GM19467 (cell line): ENCODE measurements around the gene RAB9B.
"Not testable (repeated sequence)": the region's sequence is repeated elsewhere in the genome, so short reads cannot be mapped to it uniquely, and the experiment has no call there.

ENCODE experiments used
- ATAC-seq: cut with Tn5 transposase; IDR thresholded peaks from one replicate; pipeline ENCODE4 v1.9.1; 2021; ENCODE audit warnings: mild to moderate bottlenecking, moderate library complexity; ENCODE audit not compliant: unreplicated experiment

The RAB9B gene, protein sequence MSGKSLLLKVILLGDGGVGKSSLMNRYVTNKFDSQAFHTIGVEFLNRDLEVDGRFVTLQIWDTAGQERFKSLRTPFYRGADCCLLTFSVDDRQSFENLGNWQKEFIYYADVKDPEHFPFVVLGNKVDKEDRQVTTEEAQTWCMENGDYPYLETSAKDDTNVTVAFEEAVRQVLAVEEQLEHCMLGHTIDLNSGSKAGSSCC

DNA sequence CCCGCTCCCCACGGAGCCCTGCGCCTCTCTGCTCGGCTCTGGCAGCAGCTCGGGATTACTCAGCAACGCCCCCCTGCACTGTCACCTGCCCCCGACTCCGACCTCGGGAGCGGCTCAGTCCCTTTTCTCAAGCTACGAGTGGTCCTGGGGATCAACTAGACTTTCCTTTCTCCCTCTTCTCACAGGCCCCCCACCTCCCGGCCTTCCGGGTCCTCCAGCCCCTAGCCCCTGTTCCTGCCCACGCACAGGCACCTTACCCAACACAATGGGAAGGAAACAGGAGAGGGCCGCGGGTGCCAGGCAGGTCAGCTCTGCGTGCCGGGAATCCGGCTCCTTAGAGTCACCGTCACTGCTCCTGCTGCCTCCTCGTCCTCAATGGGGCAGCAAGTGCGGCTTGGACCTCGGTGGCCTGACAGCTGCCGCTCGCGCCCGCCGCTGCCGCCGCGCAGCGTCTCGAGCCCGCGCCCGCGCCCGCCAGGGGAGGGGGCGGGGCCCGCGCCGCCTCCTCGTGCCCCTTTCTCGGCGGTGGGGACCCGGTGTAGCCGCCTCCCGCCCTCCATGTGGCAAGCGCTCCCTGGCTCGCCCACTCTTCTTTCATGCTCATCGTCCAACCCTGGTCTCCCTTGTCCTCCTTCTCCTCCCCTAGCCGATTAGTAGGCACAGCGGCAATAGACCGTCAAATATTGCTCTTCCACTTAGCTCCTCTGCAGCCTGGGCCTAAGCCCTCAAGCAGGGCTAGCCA is at the start of gene RAB9B:
RAB9B (minus strand) TSS at position 455 of the 742 bp plus-strand sequence. CDS start 6,473 bp downstream, outside the sequence.
- peak; percentile 79 for ATAC-seq

DNA sequence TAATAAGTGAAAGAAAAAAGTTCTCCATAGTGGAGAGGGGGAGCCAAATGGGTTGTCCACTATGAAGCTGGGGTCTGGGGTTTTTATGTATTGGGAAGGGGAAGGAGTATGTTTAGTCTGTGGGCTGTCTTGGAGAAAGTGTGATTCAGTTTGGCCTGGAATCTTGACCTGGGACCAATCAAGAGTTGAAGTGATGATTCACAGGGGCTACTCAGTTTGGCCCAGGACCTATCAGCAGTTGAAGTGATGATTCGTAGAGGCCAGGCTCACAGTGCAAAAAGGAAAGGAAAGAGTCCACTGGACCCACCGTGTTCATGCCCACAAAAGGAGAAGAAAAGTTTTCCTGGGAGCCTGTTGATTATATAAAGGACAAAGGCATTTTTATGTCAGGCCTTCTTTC is 47.3 kb upstream of the RAB9B start:
- ATAC-seq = no peak

DNA sequence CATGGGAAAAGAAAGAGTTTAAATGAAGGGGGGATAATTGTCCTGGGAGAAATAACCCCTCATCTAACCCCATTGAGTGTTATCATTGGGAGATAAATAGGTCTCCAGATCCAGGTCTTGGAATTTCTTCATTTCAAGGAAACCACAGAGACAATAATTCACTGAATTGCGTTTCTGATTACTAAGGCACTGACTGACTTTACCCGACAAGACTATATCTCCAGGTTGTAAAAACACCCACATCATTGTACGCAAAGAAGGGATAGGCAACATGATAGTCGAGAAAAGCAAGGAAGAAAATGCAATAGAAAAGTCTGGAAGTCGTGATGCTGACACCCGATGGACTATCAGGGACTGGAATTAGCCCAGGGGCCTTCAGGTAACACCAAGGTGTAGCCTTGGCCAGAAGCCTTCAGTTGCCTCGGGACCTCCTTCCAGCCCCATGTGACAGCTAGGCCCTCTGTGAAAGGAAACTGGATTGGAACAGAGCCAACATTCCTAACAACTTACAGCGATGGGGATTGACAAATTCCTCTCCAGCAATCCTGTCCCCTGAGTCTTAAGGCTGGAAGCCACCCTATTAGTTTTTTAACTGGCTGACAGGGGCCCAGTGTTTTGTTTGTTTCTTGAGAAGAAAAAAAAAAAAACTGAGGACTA is 46.5 kb upstream of the RAB9B start:
- ATAC-seq = no peak

DNA sequence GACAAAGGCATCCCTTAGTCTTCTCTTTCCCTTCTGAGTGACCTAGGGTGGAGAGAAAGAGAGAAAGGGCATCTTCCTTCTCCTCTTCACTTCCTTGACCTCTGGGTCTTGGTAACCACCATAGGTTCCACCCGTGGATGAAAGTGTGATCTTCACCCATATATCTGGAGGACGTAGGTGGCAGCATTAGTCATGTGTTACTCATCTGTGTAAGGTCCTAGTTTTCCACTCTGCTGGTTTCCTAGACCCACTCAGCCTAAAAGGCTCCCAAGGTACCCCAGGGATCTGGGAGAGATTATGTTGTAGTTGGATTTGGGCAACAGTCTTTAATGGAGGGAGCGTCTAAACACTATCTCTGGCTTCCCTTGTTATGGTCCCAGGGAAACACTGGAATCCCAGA is 45.5 kb upstream of the RAB9B start:
- ATAC-seq = no peak

DNA sequence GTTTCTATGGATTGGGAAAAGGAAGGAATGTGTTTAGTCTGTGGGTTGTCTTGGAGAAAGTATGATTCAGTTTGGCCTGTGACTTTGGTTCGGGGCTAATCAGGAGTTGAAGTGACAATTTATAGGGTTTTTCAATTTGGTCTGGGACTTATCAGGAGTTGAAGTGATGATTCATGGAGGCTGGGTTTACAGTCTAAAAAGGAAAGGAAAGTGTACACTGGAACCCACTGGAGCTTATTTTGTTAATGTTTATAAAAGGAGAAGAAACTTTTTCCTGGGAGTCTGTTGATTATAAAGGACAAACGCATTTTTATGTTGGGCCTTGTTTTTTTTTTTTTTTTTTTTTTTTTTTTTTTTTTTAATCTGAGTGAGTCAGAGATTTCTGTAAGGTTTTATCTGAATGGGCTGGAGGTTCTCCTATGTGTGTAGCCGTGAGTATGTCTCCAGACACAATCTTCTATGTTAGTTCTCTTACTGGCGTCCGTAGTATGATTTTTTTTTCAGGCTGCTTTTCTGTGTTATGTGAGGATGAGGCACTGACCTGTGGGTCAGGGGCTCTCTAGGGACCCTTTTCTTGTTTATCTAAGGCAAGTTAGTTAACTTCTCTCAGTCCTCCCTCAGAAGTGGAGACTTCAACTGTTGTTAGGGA is 33.0 kb upstream of the RAB9B start:
- no peak for ATAC-seq

DNA sequence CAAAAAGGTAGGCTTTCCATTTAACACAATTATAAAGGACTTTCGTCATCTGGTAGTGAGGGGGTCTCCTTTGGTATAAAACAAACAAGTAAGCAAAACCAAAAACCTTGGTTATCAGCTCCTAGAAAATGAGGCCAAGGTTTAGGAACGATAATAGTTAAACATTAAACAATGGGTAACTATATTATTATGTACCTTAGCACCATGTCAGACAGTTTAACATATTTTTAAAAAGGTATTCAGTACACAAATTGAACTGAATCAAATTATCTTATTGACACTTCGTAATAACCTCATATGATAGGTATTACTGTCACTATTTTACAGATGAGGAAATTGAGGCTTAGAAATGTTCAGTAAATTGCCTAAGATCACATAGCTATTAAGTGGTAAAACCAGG is 32.1 kb upstream of the RAB9B start:
- no peak for ATAC-seq

DNA sequence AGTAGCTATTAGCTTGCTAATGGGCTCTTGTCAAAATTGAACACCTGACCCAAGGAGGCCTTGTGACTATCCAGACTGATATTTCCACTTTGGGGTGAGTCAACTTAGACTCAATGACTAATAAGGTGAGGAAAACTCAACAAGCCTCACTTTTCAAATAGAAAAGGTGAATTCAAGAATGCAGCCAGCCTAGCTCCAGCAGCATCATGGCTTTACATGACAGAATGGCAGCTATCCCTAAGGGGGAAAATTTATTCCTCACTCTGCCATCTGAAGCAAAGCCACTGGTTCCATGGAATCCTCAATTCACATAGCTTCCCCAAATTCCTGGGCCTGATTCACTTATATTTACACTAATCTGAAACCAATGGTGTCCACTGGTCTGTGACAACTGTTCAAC is 29.1 kb upstream of the RAB9B start:
- no peak for ATAC-seq

DNA sequence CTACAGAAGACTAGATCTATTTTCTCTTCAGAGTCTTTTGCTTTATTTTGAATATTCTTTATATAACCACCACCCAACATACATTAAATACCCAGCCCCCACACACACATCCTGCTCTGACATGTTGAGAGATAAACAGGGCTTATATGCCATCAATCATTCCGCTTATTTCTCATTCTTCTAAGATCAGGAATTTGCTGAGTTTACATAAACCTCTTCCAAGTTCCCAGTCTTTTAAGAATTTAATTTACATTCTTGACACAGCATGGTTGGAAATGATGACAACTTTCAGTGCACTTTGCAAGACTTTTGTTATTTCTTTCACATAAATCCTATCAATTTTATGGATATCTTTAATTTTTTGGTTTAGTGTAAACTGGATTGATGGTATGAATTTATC is 17.5 kb upstream of the RAB9B start:
- ATAC-seq = no peak

DNA sequence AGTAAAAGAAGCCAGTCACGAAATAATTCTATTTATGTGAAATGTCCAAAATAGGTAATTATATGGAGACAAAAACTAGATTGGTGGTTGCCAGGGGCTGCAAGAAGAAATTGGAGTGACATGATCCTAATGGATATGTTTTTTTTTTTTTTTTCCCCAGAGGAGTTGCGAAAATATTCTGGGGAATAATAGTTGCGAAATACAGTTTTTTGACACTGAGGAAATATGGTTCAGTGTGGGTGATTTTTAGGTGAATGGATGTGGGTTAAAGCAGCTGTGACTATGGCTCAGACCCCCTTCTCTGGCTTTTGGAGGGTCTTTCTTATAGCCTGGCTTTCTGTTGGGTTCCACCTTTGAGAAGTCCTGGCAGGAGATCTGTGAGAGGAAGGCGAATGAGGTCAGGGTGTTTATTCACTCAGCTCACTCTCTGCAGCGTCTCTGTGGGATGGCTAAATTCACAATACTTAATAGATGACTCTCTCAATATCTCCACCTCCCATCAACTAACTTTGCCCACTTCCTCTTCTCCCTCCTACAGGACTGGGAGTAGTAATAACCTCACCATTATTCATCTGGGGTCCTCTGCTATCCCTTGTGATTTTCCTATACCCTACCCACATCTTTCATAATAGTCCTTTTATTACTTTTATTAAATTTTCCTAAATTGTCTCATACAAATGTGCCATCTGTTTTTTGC is 15.3 kb upstream of the RAB9B start:
- ATAC-seq = no peak

DNA sequence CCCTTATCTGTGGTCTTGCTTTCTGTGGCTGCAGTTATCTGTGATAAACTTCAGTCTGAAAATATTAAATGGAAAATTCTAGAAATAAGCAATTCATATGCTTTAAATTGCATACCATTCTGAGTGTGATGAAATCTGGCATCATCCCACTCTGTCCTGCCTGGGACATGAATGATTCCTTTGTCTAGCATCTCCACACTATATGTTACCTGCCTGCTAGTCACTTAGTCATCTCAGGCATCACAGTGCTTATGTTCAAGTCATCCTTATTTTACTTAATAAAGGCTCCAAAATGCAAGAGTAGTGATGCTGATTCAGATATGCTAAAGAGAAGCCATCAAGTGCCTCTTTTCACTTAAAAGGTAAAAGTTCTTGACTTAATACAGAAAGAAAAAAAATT is 14.3 kb upstream of the RAB9B start:
- ATAC-seq = no peak

DNA sequence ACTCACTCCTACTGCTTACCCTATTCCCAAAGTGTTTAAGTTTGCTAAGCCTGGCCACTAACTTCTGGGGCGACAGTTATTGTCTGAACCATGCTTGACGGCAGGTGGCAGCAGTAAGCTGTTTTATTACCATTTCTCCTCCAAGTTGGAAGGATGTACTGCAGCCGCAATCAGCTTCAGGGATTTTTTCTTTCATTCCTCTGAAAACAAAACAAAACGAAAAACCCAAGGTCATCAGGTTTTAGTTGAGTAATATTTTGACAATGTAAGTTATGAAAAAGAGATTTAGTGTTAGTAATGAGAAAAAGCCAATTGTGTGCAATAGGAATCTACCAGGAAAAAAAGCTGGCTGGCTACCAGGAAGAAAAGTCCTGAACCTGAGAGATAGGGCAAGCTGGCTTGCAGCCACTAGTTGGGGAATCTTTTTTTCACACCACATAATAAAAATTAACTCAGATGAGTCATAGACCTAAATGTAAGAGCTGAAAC is 13.2 kb upstream of the RAB9B start:
- peak; percentile 84 for ATAC-seq

DNA sequence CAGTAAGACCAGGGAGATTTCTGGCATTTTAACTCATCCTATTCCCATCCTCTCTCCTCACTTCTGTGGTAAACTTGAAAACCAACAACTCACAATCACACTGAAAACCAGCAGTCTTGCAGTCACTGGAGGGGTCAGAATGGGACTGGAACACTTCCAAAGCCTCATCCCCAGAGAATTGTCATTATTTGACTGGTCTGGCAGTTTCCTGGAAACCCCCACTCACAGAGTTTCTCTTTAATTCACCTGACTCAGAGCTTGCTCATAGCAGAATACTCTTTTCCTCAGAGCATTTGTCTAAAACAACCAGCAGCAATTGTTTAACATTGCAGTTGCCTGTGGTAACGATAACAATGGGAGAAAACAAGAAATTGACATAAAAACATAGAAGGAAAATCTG is 7.3 kb upstream of the RAB9B start:
- no peak for ATAC-seq

DNA sequence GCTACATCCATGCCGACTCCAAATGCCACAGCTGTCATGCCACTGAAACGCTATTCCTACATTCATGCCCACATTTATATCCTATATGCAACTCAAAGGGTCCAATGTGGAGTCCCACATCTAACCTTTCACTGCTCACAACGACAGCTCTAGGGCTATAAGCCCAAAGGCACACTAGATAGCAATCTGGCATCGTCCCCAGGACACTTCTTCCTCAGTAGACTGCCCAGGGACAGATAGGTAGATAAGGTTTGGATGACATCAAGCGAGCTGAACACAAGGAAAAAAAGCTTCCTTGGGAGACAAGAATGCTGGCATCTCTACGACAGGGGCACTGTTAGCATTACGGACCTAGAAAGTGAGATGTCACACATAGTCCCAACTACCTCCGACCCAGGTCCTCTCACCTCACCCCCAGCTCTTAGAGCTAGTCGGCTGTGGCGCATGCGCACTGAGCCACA is 685 bp downstream of the RAB9B start:
- no peak for ATAC-seq

DNA sequence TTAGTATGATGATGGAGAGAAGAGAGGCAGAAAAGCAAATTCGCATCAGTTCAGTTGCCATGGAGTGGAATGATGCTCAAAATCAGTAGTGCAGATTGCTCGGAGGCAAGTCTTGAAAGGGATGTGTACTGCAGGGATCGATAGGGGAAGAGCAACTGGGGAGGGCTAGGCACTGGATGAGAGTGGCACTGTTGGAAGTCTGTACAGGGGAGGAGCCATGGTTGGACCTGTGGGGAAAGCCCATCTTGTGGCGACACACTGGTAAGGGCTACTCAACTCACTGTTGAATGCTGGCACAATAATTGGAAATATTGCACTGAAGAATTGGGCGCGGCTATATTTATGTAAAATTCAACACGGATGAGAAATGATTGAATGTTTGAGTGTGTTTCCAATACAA is 1.2 kb downstream of the RAB9B start:
- ATAC-seq = no peak

DNA sequence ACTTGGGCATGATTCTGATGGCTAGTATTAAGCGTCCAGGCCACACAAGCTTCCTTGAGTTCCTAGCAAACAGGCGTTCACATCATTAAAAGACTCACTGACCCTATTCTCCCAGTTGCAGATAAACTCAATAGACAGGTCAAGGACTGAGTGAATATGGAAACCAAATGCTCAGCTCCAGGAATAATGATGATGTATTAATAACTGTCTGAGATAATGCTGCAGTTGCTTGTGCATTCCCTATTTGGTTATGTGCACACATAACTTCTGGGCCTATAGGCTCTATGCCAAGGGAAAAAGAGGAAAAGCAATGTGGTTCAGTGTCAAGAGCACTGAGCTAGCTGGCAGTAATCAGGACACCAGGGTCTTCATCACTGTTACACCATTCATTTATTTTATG is 3.5 kb downstream of the RAB9B start:
- ATAC-seq = no peak

DNA sequence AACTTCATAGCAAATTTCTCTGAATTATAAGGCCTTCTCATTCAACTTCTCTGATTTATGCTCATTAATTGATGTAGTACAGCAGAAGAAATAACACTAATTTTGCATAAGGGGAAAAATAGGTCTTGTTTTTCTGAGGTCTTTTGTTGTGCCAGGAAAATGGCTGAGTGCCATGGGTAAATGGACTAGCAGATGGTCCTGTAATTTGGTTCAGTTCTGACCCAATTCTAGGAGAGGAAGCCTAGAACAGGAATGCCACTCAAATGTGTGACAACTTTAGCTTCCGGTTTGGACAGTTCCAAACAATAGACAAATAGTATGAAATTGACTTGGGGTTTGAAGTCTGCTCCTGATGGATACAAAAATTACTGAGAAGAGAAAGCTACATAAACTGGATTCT is 6.2 kb downstream of the RAB9B start:
- no peak for ATAC-seq

DNA sequence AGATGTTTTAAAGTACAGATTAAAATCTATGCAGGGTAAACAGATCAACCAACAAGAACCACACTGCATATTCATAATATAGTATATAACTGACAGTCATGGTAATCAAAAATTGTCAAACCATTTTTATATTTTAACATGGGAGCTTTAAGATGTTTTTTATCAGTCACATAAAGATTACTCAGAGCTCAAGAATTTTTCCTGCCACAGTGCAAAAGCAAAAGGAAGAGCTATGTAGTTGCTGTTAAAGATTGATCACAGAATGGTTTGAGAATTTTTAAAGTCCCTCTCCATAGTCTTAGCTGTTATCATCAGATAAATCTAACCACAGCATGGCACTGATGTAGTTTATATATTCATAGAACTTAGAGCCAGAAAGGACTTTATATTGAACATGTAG is 8.5 kb downstream of the RAB9B start:
- ATAC-seq = no peak

DNA sequence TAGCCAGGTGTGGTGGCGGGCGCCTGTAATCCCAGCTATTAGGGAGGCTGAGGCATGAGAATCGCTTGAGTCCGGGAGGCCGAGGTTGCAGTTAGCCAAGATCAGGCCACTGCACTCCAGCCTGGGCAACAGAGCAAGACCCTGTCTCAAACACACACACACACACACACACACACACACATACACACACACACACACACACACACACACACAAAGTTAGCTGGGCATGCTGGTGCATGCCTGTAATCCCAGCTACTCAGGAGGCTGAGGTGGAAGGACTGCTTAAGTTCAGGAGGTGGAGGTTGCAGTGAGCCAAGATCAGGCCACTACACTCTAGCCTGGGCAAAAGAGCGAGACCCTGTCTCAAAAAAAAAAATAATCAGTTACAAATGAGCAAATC is 11.3 kb downstream of the RAB9B start:
- ATAC-seq = not testable (repeated sequence)

DNA sequence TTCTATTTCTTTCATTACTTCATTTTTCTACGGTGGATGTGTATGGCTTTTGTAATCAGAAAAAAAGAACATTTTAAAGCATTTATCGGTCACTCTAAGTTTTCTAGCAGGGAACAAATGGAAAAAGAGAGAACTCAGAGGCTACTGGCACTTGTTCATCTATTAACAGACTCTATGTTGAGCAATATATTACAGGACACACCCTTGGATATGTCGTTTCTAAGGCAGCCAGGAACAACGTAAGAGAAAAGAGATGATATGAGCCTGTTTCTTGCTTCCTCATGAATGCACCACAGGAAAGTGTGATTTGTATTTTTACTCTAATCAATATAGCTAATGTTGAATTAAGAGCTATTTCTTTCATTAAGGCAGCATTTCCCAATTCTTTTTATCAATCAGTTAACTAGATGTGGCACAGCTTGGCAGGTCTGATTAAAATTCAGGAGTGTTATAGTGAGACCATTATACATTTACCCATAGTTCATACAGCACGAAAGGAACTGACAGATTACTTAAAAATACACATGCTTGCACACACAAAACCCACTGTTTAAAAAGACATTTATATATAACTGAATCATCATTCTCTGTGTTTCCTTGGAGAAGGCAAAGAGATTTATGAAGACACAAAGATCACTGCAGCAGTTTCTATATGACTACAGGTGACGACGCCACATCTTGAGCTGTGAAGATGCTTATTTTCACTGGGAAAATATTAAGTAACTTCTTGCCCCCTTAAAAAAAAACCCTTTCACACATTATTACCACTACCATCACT is 13.0 kb downstream of the RAB9B start:
- no peak for ATAC-seq

DNA sequence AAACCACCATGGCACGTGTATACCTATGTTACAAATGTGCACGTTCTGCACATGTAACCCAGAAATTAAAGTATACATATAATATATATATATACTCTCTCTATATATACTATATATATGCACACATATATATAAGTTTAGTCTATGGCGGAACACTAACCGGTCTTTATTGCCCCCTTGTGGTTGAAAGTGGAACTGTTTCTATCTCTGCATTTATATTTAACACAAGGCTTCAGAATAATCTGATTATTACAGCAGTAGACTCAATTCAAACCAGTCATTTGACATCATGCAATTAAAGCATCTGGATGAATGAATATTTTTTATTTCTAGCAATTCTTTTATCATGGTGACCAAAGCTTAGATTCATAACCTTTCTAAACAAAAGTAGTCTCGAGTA is 14.6 kb downstream of the RAB9B start:
- no peak for ATAC-seq
